WERI-Rb-1 (cell line): ENCODE measurements around the gene ATP8B3.

Experiments
- DNase-seq: peaks from one replicate; pipeline ENCODE4 v3.0.0-alpha.2; 2020
- H3K27ac ChIP-seq: fragments of 250-450 bp; sonication (Bioruptor Pico); 2 replicates; pipeline ENCODE4 v1.5.1; 2020; ENCODE audit warnings: mild to moderate bottlenecking, moderate library complexity
- H3K27me3 ChIP-seq: fragments of 250-450 bp; sonication (Bioruptor Pico); 2 replicates; pipeline ENCODE4 v1.5.1; 2021; ENCODE audit warnings: mild to moderate bottlenecking, low read depth, moderate library complexity; ENCODE audit not compliant: insufficient read depth, severe bottlenecking
- H3K36me3 ChIP-seq: fragments of 250-450 bp; sonication (Bioruptor Pico); 2 replicates; pipeline ENCODE4 v1.5.1; 2020; ENCODE audit warnings: mild to moderate bottlenecking, moderate library complexity
- H3K4me3 ChIP-seq: 2 replicates; pipeline ENCODE4 v1.5.1; 2011; ENCODE audit warnings: low read depth, mild to moderate bottlenecking, control low read depth, low read length
- H3K9me3 ChIP-seq: fragments of 250-450 bp; sonication (Bioruptor Pico); 2 replicates; pipeline ENCODE4 v1.5.1; 2021; ENCODE audit warnings: mild to moderate bottlenecking, moderate library complexity; ENCODE audit not compliant: severe bottlenecking
- TF ChIP-seq, protein P1 (sequence below): IDR thresholded peaks from 2 replicates; pipeline ENCODE4 v1.5.1; 2011; ENCODE audit warnings: low read depth, mild to moderate bottlenecking, control low read depth, inconsistent platforms, low read length

Gene ATP8B3

DNA sequence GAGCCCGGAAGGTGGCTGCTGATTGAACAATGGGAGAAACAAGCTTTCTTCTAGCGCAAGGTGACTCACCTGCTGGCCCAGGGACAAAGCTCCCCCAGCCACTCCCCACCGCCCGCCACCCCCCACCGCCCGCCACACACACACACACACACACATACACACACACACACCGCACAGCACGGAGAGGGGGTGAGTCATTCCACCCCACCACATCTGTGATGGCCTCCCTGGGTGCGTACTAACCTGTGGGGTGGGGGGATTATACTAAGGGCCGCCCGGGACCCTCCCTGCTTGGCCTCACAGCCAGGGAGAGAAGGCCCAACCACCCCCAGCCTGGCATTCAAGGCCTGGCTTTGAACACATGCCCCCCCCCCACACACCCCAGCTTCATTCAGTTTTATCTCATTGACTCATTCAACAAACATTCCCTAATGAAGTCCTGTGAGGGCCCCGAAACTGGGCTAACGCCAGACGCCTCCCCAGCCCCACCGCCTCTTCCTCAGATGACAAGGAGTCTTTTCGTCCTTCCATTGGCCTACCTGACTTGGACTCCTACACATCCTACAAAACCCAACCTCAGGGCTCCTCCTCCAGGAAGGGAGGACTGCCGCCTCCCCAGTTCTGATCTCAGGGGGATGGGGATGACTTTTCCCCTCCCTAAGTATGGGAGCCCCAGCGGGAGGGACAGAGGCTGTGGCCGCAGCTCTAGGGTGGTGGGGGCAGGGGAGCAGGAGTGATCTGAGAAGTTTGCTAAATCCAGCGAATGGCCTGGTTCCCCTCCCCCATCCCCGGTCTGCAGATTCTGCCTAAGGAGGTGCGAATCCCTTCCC, 64.6 kb downstream of the ATP8B3 start:
- peaks cover 82% of the 10 kb centered on the region for H3K27me3 ChIP-seq
- TF ChIP-seq, protein P1, sequence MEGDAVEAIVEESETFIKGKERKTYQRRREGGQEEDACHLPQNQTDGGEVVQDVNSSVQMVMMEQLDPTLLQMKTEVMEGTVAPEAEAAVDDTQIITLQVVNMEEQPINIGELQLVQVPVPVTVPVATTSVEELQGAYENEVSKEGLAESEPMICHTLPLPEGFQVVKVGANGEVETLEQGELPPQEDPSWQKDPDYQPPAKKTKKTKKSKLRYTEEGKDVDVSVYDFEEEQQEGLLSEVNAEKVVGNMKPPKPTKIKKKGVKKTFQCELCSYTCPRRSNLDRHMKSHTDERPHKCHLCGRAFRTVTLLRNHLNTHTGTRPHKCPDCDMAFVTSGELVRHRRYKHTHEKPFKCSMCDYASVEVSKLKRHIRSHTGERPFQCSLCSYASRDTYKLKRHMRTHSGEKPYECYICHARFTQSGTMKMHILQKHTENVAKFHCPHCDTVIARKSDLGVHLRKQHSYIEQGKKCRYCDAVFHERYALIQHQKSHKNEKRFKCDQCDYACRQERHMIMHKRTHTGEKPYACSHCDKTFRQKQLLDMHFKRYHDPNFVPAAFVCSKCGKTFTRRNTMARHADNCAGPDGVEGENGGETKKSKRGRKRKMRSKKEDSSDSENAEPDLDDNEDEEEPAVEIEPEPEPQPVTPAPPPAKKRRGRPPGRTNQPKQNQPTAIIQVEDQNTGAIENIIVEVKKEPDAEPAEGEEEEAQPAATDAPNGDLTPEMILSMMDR, result no peak
- no peak overlapping the region for H3K27ac ChIP-seq
- H3K4me3 ChIP-seq, result no peak overlapping the region
- H3K9me3 ChIP-seq, result no peaks in the 10 kb centered on the region
- no peaks in the 10 kb centered on the region for H3K36me3 ChIP-seq
- DNase-seq, result no peak

DNA sequence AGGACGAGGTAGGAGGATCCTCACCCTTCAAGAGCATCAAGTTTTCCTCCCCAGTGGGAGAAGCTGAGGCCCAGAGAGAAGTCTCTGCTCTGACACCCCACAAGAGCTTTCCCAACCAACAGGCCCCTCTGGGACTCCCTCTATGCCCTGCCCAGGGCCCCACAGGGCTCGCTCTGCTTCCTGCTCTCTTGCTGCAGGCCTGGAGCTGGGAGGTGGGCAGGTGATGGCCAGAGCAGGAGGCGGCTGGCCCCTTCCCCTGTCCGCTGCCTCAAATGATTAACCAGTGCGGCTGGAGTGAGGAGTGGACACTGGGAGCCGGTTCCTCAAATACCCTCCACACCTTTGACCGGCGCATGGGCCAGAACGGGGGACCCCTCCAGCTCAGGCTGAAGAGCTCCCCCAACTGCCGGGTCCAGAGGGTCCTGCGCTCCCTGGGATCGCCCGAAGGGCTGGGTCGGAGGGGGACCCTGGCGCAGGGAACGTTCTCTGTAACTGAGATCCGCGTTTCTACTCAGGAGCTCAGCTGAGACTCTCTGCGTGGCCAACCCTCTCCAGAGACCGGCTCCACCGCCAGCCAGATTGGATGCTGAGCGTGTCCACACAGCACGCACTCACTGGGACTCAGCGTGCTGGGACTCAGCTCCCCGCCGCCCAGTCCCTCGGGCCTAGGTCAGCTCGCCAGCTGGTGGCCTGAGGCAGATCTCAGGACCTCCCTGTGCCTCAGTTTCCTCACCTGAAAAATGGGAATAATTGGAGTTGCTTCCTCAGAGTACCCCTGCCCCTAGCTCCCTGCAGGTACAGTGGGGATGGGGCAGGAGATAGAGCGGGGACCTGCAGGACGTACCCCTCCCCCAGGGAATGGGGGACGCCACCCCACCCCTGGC, 65.4 kb downstream of the ATP8B3 start:
- Histone ChIP-seq H3K36me3 (no peaks in the 10 kb centered on the region), H3K27me3 (peaks cover 74% of the 10 kb centered on the region), H3K4me3 (no peak overlapping the region), H3K27ac (no peak overlapping the region), H3K9me3 (no peaks in the 10 kb centered on the region)
- DNase-seq, result no peak
- TF ChIP-seq, protein P1, result no peak

DNA sequence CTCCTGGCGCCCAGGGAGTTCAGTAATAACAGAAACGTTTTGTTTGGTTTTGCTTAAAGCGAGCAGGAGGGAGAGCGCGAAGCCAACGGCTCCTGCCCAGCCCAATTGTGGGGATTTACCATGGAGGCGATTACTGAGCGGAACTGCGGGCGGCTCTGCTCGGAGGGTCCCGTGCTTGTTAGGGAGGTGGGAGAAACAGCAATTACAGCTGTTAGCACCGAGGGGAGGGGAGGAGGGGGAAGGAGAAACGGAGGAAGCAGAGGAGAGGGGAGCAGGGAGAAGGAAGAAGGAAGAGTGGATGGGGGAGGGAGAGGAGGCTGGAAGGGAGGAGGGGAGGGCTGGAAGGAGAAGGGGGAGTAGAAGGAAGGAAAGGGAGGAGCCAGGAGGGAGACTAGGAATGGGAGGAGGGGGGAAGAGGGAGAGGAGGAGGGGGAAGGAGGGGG, 66.5 kb downstream of the ATP8B3 start:
- DNase-seq, result no peak
- no peak overlapping the region for H3K27ac ChIP-seq
- peaks cover 64% of the 10 kb centered on the region for H3K27me3 ChIP-seq
- TF ChIP-seq, protein P1, result no peak
- H3K4me3 ChIP-seq, result no peak overlapping the region
- H3K36me3 ChIP-seq, result no peaks in the 10 kb centered on the region
- no peaks in the 10 kb centered on the region for H3K9me3 ChIP-seq

DNA sequence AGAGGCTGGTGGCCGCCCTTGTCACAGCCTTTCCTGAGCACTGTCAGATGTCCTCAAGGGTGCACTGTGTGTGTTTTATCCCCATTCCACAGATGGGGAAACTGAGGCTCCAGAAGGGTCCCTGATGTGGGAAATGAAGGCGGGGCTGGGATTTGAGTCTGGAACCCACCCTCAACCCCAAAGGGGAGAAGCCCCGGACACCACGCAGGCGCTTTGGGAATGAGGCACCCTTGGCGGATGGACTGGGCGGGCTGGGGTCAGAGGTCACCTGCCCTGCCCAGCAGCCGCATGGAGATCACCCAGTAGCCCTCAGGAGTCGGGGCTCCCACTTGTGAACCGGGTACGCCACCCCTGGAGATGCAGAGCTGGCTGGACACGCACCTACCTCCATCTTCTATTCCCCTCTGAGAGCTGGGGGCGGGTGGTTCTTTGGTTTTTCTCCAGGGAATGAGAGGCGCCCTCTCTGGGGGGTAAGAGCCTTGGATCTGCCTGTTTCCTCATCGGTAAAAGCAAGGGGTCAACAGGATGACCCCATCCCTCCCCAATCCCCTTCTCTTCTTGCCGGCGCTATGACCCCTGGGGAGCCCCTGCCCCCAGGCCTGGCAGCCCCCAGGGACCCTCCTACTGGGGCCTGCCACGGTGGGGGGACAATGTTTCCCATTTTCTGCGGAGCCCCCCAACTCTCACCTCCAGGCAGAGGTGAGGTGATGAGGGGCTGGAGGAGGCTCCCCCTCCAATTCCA, 67.1 kb downstream of the ATP8B3 start:
- no peaks in the 10 kb centered on the region for H3K36me3 ChIP-seq
- no peak for DNase-seq
- TF ChIP-seq, protein P1, result 0 out of 2 replicates have a peak, but pooled peaks have one; percentile 4
- peaks cover 62% of the 10 kb centered on the region for H3K27me3 ChIP-seq
- H3K9me3 ChIP-seq, result peaks cover 1% of the 10 kb centered on the region
- no peak overlapping the region for H3K4me3 ChIP-seq
- no peak overlapping the region for H3K27ac ChIP-seq

DNA sequence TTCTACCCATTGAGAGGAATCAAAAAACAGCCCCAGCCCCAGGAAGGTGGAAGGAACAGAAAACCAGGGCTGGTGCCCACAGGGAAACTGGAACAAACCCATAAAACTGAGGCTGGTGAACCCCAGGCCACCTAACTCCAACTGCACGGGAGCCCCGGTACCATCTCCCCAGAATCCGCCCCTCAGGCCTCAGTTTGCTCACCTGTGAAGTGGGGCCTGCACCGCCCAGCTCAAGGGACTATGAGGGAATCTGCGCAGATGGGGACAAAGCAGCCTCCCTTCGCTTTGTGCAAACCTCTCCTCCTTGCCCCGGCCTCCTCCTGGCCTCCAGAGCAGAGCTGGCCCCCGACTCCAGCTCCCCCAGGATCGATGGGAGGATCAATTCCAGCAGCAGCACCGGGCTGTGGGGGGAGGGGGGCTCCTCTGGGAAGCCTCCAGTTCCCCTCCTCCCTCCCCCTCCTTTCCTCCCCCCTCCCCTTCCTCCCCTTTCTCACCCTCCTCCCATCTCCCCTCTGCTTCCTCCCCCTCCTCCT, 67.9 kb downstream of the ATP8B3 start:
- peaks cover 57% of the 10 kb centered on the region for H3K27me3 ChIP-seq
- TF ChIP-seq, protein P1, result no peak
- no peak overlapping the region for H3K27ac ChIP-seq
- DNase-seq, result no peak
- H3K36me3 ChIP-seq, result no peaks in the 10 kb centered on the region
- no peak overlapping the region for H3K4me3 ChIP-seq
- H3K9me3 ChIP-seq, result peaks cover 5% of the 10 kb centered on the region
